Astrocyte of the cerebellum (primary cell): Measurements from ENCODE around the gene THSD4.

Experiments used
- DNase-seq: peaks from one replicate; pipeline ENCODE4 v3.0.0-alpha.2; 2011; ENCODE audit warnings: low read depth
- H3K4me3 ChIP-seq: 2 replicates; pipeline ENCODE4 v1.5.1; 2011; ENCODE audit warnings: mild to moderate bottlenecking, low read depth, low read length, moderate library complexity
- CTCF ChIP-seq: IDR thresholded peaks from 2 replicates; pipeline ENCODE4 v1.5.1; 2012; ENCODE audit warnings: low read length, low read depth, moderate library complexity, mild to moderate bottlenecking; ENCODE audit errors: missing control alignments
- in situ Hi-C: cut with HindIII; loops from 2 replicates; pipeline ENCODE4 v1.10.0; 2017; ENCODE audit warnings: low sequenced_read_pairs

THSD4 gene

GRCh38 chr15:71110405-71111180, 4.7 kb upstream of the THSD4 start:
- no peak for DNase-seq
- H3K4me3 ChIP-seq: no peak overlapping the region
- TF ChIP-seq CTCF: no peak
- in situ Hi-C loops: loop anchor here (25.0 kb wide), 1 partner anchor 327 kb away; no protein-coding TSS in a partner anchor

- DNase-seq: no peak
- TF ChIP-seq CTCF: no peak
- H3K4me3 ChIP-seq: no peak overlapping the region
- in situ Hi-C loops: loop anchor here (25.0 kb wide), 1 partner anchor 326 kb away; no protein-coding TSS in a partner anchor
These were observed 4.1 kb upstream of the THSD4 start for GRCh38 chr15:71111181-71111565.

DNA sequence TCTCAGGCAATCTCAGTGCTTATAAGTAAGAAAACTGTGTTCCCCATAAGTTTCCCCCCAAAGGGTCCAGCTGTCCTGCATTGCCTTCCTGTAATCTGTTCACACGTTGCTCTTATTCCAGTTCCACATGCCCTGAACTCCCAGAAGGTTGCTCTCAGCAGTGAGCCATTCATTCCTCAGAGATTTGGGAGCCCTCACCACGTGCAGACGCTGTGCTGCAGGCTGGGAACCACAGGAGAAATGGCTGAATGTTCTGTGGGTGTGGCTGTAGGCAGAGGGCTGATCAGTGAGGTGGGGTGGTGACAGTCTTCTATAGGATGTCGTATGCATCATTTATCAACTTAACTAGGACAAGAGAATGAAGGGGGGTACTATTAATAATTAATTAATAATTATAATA, 3.3 kb upstream of the THSD4 start:
- no peak for DNase-seq
- H3K4me3 ChIP-seq: no peak overlapping the region
- in situ Hi-C loops: loop anchor here (25.0 kb wide), 1 partner anchor 325 kb away; no protein-coding TSS in a partner anchor
- no peak for TF ChIP-seq CTCF

DNA sequence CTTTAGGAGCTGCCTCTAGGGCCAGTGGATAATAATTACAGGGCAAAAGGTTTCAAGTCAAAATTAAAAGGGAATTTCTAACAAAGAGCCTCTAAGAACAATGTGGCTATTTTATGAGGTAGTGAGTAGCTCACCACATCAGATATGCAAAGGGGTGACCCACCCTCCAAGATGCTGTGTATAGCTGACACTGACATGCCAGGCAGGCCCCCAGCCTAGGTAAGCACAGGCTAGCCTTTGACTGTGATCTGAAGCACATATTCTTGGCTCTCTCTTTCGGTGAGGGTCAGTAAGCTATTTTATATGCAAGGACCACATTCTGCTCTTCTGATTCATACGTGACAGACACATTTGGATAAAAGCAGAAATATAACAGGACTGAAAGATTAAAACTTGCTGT, 2.8 kb upstream of the THSD4 start:
- no peak for DNase-seq
- in situ Hi-C loops: loop anchor here (25.0 kb wide), 1 partner anchor 325 kb away; no protein-coding TSS in a partner anchor
- no peak for TF ChIP-seq CTCF
- H3K4me3 ChIP-seq: no peak overlapping the region

GRCh38 chr15:71114066-71114680, 1.1 kb upstream of the THSD4 start:
- DNase-seq: no peak
- H3K4me3 ChIP-seq: no peak overlapping the region
- in situ Hi-C loops: loop anchor here (25.0 kb wide), 1 partner anchor 323 kb away; no protein-coding TSS in a partner anchor
- no peak for TF ChIP-seq CTCF

DNA sequence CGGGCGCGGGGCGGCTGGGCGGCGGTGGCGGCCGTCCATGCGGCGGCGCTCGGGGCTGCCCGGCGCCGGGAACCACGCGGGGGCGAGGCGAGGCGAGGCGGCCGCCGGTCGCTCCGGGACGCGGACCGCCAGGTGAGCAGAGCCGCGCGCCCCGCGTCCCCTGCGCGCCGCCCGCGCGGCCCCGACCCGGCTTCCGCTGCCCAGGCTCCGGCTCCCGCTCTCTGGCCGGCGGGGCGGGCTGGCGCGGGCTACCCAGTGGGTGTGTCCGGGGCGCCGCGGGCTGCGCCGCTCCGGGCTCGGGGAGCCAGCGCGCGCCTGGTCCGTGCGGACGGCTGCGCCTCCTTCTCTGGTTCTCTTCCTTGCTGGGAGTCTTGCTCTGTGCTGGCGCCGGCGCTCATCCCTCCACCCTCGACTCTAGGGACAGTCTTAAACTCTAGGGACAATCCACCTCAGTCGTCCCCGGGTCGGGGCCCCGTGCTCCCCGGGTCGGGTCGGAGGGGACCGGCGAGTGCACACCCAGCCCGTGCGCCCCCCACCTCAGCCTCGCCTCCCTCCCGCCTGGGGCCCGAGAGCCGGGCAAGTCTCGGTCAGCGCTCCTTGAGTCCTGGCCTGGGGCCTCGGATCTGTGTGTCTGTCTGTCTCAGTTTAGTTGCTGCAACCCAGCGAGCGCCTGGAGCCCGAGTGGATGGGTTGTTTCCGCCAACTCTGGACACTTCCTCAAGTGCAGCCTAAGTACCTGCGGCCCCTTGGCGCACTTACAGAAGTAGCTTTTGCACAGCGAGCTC, 488 bp downstream of the THSD4 start:
- TF ChIP-seq CTCF: no peak
- peak overlapping the region; percentile 66 for H3K4me3 ChIP-seq
- DNase-seq: no peak
- in situ Hi-C loops: loop anchor here (25.0 kb wide), 1 partner anchor 322 kb away; no protein-coding TSS in a partner anchor
